HepG2 (cell line): ENCODE results near the gene TSPAN17. TPM values are rescaled to one million over a fixed set of nuclear protein-coding genes. Genes with fewer than 3 reads are reported as not detected.
A peak's percentile ranks its signal among the peaks of the same experiment; 100 is the strongest.

Experiments
- GABPB1 ChIP-seq: IDR thresholded peaks from 2 replicates; pipeline ENCODE4 v1.6.1; 2016; ENCODE audit warnings: mild to moderate bottlenecking, missing genetic modification reagents, moderate library complexity, missing compliant biosample characterization
- HDAC6 ChIP-seq: fragments of 200-600 bp; sonication (generic); IDR thresholded peaks from 2 replicates; pipeline ENCODE4 v1.7.0; 2017; ENCODE audit warnings: mild to moderate bottlenecking, antibody characterized with exemption, low read length, low read depth
- JARID2 ChIP-seq: sonication (generic); formaldehyde crosslinking; IDR thresholded peaks from 2 replicates; pipeline ENCODE4 v1.8.1; 2023; ENCODE audit warnings: missing genetic modification reagents, inconsistent platforms; ENCODE audit not compliant: insufficient replicate concordance
- KDM5A ChIP-seq: fragments of 200-600 bp; sonication (generic); IDR thresholded peaks from 2 replicates; pipeline ENCODE4 v1.7.0; 2018; ENCODE audit warnings: antibody characterized with exemption, mild to moderate bottlenecking, low read length, borderline replicate concordance
- MAFF ChIP-seq: IDR thresholded peaks from 2 replicates; pipeline ENCODE4 v1.6.1; 2011; ENCODE audit warnings: low read depth, low read length, improper control_type of control experiment
- RBM39 ChIP-seq: fragments of 200-400 bp; formaldehyde crosslinking; IDR thresholded peaks from one replicate; pipeline ENCODE4 v1.6.1; 2018; ENCODE audit warnings: antibody characterized with exemption, mild to moderate bottlenecking, low read depth, low read length; ENCODE audit not compliant: poor library complexity, severe bottlenecking
- SNAPC2 ChIP-seq: sonication (generic); formaldehyde crosslinking; IDR thresholded peaks from 2 replicates; pipeline ENCODE4 v1.8.1; 2022; ENCODE audit warnings: mild to moderate bottlenecking, missing genetic modification reagents
- SOX13 ChIP-seq, 3 experiments: fragments of 450-650 bp in 1 of 3; sonication (generic) in 1 of 3; formaldehyde crosslinking in 1 of 3; IDR thresholded peaks in 2 of 3; conservative IDR thresholded peaks in 1 of 3; 2 replicates each; pipeline versions ENCODE4 v1.5.0 to v1.6.1; 2016 to 2020; ENCODE audit warnings: antibody characterized with exemption in 1 of 3, mild to moderate bottlenecking in 1 of 3, missing compliant biosample characterization in 1 of 3, missing genetic modification reagents in 1 of 3, moderate library complexity in 1 of 3
- TBL1XR1 ChIP-seq: fragments of 150-350 bp; IDR thresholded peaks from 2 replicates; pipeline ENCODE4 v1.6.1; 2014; ENCODE audit warnings: borderline replicate concordance, low read length; ENCODE audit not compliant: partially characterized antibody
- THYN1 ChIP-seq: sonication (generic); formaldehyde crosslinking; IDR thresholded peaks from 2 replicates; pipeline ENCODE4 v1.8.1; 2023; ENCODE audit warnings: low read depth, mild to moderate bottlenecking, moderate library complexity, missing genetic modification reagents, borderline replicate concordance
- ZFP37 ChIP-seq: sonication (generic); formaldehyde crosslinking; IDR thresholded peaks from 2 replicates; pipeline ENCODE4 v1.4.0; 2020; ENCODE audit warnings: missing genetic modification reagents, borderline replicate concordance
- ZFX ChIP-seq: sonication (generic); formaldehyde crosslinking; IDR thresholded peaks from 2 replicates; pipeline ENCODE4 v1.4.0; 2020; ENCODE audit warnings: mild to moderate bottlenecking, low read depth, missing genetic modification reagents, moderate library complexity
- ZNF296 ChIP-seq: sonication (generic); formaldehyde crosslinking; conservative IDR thresholded peaks from 2 replicates; pipeline ENCODE4 v1.5.0; 2020; ENCODE audit warnings: mild to moderate bottlenecking, missing genetic modification reagents
- ZNF510 ChIP-seq: sonication (generic); formaldehyde crosslinking; IDR thresholded peaks from 2 replicates; pipeline ENCODE4 v1.4.0; 2020; ENCODE audit warnings: low read depth, mild to moderate bottlenecking, missing genetic modification reagents
- ZSCAN21 ChIP-seq: sonication (generic); formaldehyde crosslinking; IDR thresholded peaks from 2 replicates; pipeline ENCODE4 v1.8.0; 2022; ENCODE audit warnings: mild to moderate bottlenecking, missing genetic modification reagents, moderate library complexity, borderline replicate concordance
- polyA plus RNA-seq, 8 experiments: library from polyadenylated mRNA; depleted of rRNA in 3 of 8; stranded (reverse) in 7 of 8; unstranded in 1 of 8; fragments of >200 nt; fragmentation: Illumina TruSeq in 4 of 8; extraction: Trizol in 4 of 8; gene quantifications; 2 replicates each; pipeline versions ENCODE4 v1.2.1 to v1.2.3, GENCODE V29; 2011 to 2016; ENCODE audit warnings: low read depth in 4 of 8, missing spikeins in 1 of 8, mixed read lengths in 1 of 8; ENCODE audit not compliant: insufficient read depth in 1 of 8
- total RNA-seq, 5 experiments: library from RNA; depleted of rRNA; stranded (reverse); fragments of >200 nt; fragmentation: Illumina TruSeq; extraction: Trizol; gene quantifications; 2 replicates each; pipeline ENCODE4 v1.2.3, GENCODE V29; 2016; ENCODE audit warnings: low read depth in 1 of 5
- TF ChIP-seq, protein P1 (sequence below): sonication (generic); formaldehyde crosslinking; IDR thresholded peaks from 2 replicates; pipeline ENCODE4 v1.4.0; 2020; ENCODE audit warnings: low read depth, mild to moderate bottlenecking, missing genetic modification reagents
- TF ChIP-seq, protein P2 (sequence below): sonication (generic); formaldehyde crosslinking; IDR thresholded peaks from 2 replicates; pipeline ENCODE4 v1.4.0; 2020; ENCODE audit warnings: missing genetic modification reagents
- TF ChIP-seq, protein P3 (sequence below): sonication (generic); formaldehyde crosslinking; IDR thresholded peaks from 2 replicates; pipeline ENCODE4 v1.4.0; 2020; ENCODE audit warnings: missing genetic modification reagents
- TF ChIP-seq, protein P4 (sequence below): sonication (generic); formaldehyde crosslinking; IDR thresholded peaks from 2 replicates; pipeline ENCODE4 v1.5.0; 2020; ENCODE audit warnings: missing genetic modification reagents

TSPAN17 gene
- total and polyA plus RNA-seq, 2 of the 13 experiments (the other 11 are each of a cell fraction or from before 2014, with no cell fraction given) = 11.5 to 15.0 TPM

GRCh38 chr5:176629853-176630680 is 17.2 kb upstream of the TSPAN17 start, which contains the start of the genes EIF4E1B and SNCB (continued):
- TF ChIP-seq SNAPC2 (CRISPR knock-in tag) (no peak), HDAC6 (no peak), ZSCAN21 (CRISPR knock-in tag) (no peak), TBL1XR1 (no peak), RBM39 (no peak), MAFF (no peak), ZFP37 (no peak), SOX13 (IDR thresholded peaks at IDR 0.05) (no peak), SOX13 (CRISPR knock-in tag; conservative IDR thresholded peaks at IDR 0.05 in 1 of 2, IDR thresholded peaks at IDR 0.05 in 1 of 2) (no peak), KDM5A (no peak), ZFX (peak; percentile 21; the same call in 1 of the 2 replicates), JARID2 (CRISPR knock-in tag) (no peak), ZNF510 (CRISPR knock-in tag) (no peak), THYN1 (CRISPR knock-in tag) (no peak), ZNF296 (CRISPR knock-in tag) (no peak), GABPB1 (peak; percentile 16; the same call in 1 of the 2 replicates)
- TF ChIP-seq, protein P1, sequence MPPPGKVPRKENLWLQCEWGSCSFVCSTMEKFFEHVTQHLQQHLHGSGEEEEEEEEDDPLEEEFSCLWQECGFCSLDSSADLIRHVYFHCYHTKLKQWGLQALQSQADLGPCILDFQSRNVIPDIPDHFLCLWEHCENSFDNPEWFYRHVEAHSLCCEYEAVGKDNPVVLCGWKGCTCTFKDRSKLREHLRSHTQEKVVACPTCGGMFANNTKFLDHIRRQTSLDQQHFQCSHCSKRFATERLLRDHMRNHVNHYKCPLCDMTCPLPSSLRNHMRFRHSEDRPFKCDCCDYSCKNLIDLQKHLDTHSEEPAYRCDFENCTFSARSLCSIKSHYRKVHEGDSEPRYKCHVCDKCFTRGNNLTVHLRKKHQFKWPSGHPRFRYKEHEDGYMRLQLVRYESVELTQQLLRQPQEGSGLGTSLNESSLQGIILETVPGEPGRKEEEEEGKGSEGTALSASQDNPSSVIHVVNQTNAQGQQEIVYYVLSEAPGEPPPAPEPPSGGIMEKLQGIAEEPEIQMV (CRISPR knock-in tag) = no peak
- TF ChIP-seq, protein P2, sequence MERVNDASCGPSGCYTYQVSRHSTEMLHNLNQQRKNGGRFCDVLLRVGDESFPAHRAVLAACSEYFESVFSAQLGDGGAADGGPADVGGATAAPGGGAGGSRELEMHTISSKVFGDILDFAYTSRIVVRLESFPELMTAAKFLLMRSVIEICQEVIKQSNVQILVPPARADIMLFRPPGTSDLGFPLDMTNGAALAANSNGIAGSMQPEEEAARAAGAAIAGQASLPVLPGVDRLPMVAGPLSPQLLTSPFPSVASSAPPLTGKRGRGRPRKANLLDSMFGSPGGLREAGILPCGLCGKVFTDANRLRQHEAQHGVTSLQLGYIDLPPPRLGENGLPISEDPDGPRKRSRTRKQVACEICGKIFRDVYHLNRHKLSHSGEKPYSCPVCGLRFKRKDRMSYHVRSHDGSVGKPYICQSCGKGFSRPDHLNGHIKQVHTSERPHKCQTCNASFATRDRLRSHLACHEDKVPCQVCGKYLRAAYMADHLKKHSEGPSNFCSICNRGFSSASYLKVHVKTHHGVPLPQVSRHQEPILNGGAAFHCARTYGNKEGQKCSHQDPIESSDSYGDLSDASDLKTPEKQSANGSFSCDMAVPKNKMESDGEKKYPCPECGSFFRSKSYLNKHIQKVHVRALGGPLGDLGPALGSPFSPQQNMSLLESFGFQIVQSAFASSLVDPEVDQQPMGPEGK (CRISPR knock-in tag) = peak; percentile 62
- TF ChIP-seq, protein P3, sequence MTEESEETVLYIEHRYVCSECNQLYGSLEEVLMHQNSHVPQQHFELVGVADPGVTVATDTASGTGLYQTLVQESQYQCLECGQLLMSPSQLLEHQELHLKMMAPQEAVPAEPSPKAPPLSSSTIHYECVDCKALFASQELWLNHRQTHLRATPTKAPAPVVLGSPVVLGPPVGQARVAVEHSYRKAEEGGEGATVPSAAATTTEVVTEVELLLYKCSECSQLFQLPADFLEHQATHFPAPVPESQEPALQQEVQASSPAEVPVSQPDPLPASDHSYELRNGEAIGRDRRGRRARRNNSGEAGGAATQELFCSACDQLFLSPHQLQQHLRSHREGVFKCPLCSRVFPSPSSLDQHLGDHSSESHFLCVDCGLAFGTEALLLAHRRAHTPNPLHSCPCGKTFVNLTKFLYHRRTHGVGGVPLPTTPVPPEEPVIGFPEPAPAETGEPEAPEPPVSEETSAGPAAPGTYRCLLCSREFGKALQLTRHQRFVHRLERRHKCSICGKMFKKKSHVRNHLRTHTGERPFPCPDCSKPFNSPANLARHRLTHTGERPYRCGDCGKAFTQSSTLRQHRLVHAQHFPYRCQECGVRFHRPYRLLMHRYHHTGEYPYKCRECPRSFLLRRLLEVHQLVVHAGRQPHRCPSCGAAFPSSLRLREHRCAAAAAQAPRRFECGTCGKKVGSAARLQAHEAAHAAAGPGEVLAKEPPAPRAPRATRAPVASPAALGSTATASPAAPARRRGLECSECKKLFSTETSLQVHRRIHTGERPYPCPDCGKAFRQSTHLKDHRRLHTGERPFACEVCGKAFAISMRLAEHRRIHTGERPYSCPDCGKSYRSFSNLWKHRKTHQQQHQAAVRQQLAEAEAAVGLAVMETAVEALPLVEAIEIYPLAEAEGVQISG = peak; percentile 20; the same call in 1 of the 2 replicates
- TF ChIP-seq, protein P4, sequence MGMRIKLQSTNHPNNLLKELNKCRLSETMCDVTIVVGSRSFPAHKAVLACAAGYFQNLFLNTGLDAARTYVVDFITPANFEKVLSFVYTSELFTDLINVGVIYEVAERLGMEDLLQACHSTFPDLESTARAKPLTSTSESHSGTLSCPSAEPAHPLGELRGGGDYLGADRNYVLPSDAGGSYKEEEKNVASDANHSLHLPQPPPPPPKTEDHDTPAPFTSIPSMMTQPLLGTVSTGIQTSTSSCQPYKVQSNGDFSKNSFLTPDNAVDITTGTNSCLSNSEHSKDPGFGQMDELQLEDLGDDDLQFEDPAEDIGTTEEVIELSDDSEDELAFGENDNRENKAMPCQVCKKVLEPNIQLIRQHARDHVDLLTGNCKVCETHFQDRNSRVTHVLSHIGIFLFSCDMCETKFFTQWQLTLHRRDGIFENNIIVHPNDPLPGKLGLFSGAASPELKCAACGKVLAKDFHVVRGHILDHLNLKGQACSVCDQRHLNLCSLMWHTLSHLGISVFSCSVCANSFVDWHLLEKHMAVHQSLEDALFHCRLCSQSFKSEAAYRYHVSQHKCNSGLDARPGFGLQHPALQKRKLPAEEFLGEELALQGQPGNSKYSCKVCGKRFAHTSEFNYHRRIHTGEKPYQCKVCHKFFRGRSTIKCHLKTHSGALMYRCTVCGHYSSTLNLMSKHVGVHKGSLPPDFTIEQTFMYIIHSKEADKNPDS (CRISPR knock-in tag) = no peak
